IPS-20b (cell line): ENCODE data around the gene NR3C1.

ENCODE experiments used
- H3K27ac ChIP-seq: one replicate; pipeline ENCODE4 v1.5.1; 2013; ENCODE audit warnings: low read length
- H3K27me3 ChIP-seq: 2 replicates; pipeline ENCODE4 v1.6.1; 2013; ENCODE audit warnings: mild to moderate bottlenecking, low read length, inconsistent platforms; ENCODE audit not compliant: insufficient read depth
- H3K36me3 ChIP-seq: 2 replicates; pipeline ENCODE4 v1.6.1; 2013; ENCODE audit warnings: low read depth, mild to moderate bottlenecking, inconsistent platforms, low read length, moderate library complexity; ENCODE audit not compliant: insufficient read depth
- H3K4me1 ChIP-seq: 2 replicates; pipeline ENCODE4 v1.6.1; 2013; ENCODE audit warnings: mild to moderate bottlenecking, control low read depth, inconsistent platforms, low read length, moderate library complexity; ENCODE audit not compliant: insufficient read depth
- H3K4me3 ChIP-seq: 2 replicates; pipeline ENCODE4 v1.5.1; 2013; ENCODE audit warnings: mild to moderate bottlenecking, low read length, inconsistent platforms
- H3K9ac ChIP-seq: 2 replicates; pipeline ENCODE4 v1.6.1; 2013; ENCODE audit warnings: low read depth, mild to moderate bottlenecking, inconsistent platforms, low read length, moderate library complexity
- H3K9me3 ChIP-seq: 2 replicates; pipeline ENCODE4 v1.6.1; 2013; ENCODE audit warnings: mild to moderate bottlenecking, low read depth, low read length, inconsistent platforms; ENCODE audit not compliant: insufficient read depth

The NR3C1 gene

GRCh38 chr5:143261748-143262392, 141.6 kb downstream of the NR3C1 start:
- no peaks in the 10 kb centered on the region for H3K27me3 ChIP-seq
- H3K36me3 ChIP-seq = no peaks in the 10 kb centered on the region
- H3K9ac ChIP-seq = no peak overlapping the region
- H3K4me1 ChIP-seq = no peaks in the 10 kb centered on the region
- no peak overlapping the region for H3K4me3 ChIP-seq
- H3K27ac ChIP-seq = no peak overlapping the region
- no peaks in the 10 kb centered on the region; the same call in 1 of the 2 replicates for H3K9me3 ChIP-seq

DNA sequence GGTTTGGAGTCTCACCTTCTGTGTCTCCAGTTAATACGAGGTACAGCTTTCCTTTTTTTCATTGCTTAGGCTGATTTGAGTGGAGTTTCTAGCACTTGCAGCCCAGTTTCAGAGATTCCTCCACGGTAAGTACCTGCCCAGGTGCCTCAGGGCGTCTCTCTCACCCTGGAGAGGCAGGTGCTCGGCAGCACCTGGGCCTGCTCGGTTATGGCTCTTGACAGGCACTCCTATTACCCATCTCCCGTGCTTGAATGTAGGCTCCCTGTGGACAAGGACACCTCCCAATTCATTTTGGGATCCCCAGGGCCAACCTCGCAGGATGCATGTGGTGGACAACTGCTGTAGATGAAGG, 144.3 kb downstream of the NR3C1 start:
- Histone ChIP-seq H3K27ac (no peak overlapping the region), H3K4me1 (no peaks in the 10 kb centered on the region), H3K9me3 (no peaks in the 10 kb centered on the region), H3K4me3 (no peak overlapping the region), H3K27me3 (no peaks in the 10 kb centered on the region), H3K36me3 (no peaks in the 10 kb centered on the region), H3K9ac (no peak overlapping the region)

GRCh38 chr5:143258559-143259253, 144.8 kb downstream of the NR3C1 start:
- no peaks in the 10 kb centered on the region for H3K27me3 ChIP-seq
- H3K36me3 ChIP-seq = no peaks in the 10 kb centered on the region
- no peak overlapping the region for H3K9ac ChIP-seq
- no peak overlapping the region for H3K27ac ChIP-seq
- H3K4me1 ChIP-seq = no peaks in the 10 kb centered on the region
- H3K4me3 ChIP-seq = no peak overlapping the region
- H3K9me3 ChIP-seq = no peaks in the 10 kb centered on the region

- H3K4me1 ChIP-seq = no peaks in the 10 kb centered on the region
- H3K4me3 ChIP-seq = no peak overlapping the region
- H3K27me3 ChIP-seq = no peaks in the 10 kb centered on the region
- no peak overlapping the region for H3K9ac ChIP-seq
- no peaks in the 10 kb centered on the region for H3K36me3 ChIP-seq
- H3K27ac ChIP-seq = no peak overlapping the region
- no peaks in the 10 kb centered on the region for H3K9me3 ChIP-seq
These were observed 148.7 kb downstream of the NR3C1 start for GRCh38 chr5:143254819-143255218.

DNA sequence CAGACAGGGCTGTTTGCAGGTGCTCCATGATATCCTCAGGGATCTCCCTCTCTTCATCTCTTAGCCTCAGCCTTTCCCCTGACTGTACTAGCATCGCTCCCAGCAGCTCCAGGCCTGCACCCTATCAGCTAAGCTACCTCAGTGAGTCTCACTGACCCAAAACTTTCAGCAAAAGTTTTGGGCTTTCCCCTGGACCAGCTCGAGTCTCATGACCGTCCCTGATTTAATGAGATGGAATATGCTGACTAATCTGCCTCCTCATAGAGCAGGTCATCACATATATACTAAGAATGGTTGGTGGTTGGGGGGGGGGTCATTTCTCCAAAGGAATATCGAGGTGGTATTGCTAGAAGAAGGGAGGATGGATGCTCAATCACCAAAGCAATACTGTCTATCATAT, 151.5 kb downstream of the NR3C1 start:
- H3K4me1 ChIP-seq = no peaks in the 10 kb centered on the region
- no peak overlapping the region for H3K27ac ChIP-seq
- H3K4me3 ChIP-seq = no peak overlapping the region
- H3K9me3 ChIP-seq = no peaks in the 10 kb centered on the region
- no peaks in the 10 kb centered on the region for H3K27me3 ChIP-seq
- H3K36me3 ChIP-seq = no peaks in the 10 kb centered on the region
- H3K9ac ChIP-seq = no peak overlapping the region

- Histone ChIP-seq H3K27me3 (no peaks in the 10 kb centered on the region), H3K4me1 (no peaks in the 10 kb centered on the region), H3K9ac (no peak overlapping the region), H3K27ac (no peak overlapping the region), H3K9me3 (no peaks in the 10 kb centered on the region), H3K36me3 (no peaks in the 10 kb centered on the region), H3K4me3 (no peak overlapping the region)
These were observed 152.3 kb downstream of the NR3C1 start for GRCh38 chr5:143251190-143251589.

DNA sequence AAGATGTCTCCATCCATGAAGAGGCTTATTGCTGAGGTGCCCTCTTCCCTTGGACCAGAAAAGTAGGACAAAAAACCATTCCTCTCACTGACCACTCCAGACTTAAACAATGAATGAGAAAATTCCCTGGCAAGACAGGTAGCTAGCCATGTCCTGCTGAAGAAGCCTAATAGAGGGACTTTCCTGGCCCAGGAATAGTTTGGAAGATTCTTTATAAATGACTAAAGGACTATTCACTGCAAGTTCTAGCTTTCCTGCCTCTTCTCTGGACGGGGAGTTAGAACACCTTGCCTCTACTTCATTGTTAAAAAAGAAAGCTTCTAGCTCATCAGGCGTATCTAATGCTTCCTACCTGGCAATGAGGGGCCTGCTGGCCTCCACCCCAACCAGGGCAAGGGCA, 153.6 kb downstream of the NR3C1 start:
- no peak overlapping the region for H3K27ac ChIP-seq
- no peak overlapping the region for H3K4me3 ChIP-seq
- no peaks in the 10 kb centered on the region for H3K27me3 ChIP-seq
- no peaks in the 10 kb centered on the region for H3K4me1 ChIP-seq
- no peaks in the 10 kb centered on the region for H3K9me3 ChIP-seq
- H3K36me3 ChIP-seq = no peaks in the 10 kb centered on the region
- H3K9ac ChIP-seq = no peak overlapping the region

- Histone ChIP-seq H3K27ac (no peak overlapping the region), H3K4me1 (no peaks in the 10 kb centered on the region), H3K9ac (no peak overlapping the region), H3K9me3 (no peaks in the 10 kb centered on the region), H3K4me3 (no peak overlapping the region), H3K36me3 (no peaks in the 10 kb centered on the region), H3K27me3 (no peaks in the 10 kb centered on the region)
These were observed 154.5 kb downstream of the NR3C1 start for GRCh38 chr5:143248822-143249579.

DNA sequence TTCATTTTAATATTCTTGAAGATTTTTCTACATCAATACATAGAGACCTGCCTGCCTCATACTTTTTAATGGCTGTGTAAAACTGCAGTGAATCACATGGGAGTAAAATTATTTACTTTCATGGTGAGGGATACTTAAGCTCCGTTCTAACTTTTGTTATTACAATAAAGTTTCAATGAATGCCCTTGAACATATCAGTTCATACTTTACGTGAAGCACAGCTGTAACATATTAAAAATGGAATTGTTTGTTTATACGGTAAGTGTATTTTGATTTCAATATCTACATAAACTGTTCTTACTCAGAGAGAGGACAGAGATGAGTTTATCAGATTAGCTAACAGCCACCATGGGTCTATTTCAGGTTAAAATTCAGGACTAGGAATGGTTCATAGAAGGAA, 155.1 kb downstream of the NR3C1 start:
- Histone ChIP-seq H3K27me3 (no peaks in the 10 kb centered on the region), H3K9ac (no peak overlapping the region), H3K4me1 (no peaks in the 10 kb centered on the region), H3K36me3 (no peaks in the 10 kb centered on the region), H3K9me3 (no peaks in the 10 kb centered on the region), H3K27ac (no peak overlapping the region), H3K4me3 (no peak overlapping the region)

DNA sequence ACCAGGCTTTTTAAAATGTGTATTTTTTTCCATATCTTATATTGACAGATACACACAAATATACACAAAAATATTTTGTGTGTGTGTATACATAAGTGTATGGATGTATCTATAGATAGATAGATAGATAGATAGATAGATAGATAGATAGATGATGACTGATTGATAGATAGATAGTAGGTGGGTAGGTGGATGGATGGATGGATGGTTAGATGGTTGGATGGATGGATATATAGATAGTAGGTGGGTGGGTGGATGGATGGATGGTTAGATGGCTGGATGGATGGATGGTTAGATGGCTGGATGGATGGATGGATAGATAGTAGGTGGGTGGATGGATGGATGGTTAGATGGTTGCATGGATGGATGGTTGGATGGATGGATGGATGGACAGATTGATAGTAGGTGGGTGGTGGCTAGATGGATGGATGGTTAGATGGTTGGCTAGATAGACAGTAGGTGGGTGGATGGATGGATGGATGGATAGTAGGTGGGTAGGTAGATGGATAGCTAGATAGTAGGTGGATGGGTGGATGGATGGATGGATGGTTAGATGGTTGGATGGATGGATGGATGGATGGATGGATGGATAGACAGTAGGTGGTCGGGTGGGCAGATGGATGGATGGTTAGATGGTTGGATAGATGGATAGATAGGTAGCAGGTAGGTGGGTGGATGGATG, 156.2 kb downstream of the NR3C1 start:
- Histone ChIP-seq H3K9me3 (no peaks in the 10 kb centered on the region), H3K27ac (no peak overlapping the region), H3K4me1 (no peaks in the 10 kb centered on the region), H3K4me3 (no peak overlapping the region), H3K9ac (no peak overlapping the region), H3K36me3 (no peaks in the 10 kb centered on the region), H3K27me3 (no peaks in the 10 kb centered on the region)

DNA sequence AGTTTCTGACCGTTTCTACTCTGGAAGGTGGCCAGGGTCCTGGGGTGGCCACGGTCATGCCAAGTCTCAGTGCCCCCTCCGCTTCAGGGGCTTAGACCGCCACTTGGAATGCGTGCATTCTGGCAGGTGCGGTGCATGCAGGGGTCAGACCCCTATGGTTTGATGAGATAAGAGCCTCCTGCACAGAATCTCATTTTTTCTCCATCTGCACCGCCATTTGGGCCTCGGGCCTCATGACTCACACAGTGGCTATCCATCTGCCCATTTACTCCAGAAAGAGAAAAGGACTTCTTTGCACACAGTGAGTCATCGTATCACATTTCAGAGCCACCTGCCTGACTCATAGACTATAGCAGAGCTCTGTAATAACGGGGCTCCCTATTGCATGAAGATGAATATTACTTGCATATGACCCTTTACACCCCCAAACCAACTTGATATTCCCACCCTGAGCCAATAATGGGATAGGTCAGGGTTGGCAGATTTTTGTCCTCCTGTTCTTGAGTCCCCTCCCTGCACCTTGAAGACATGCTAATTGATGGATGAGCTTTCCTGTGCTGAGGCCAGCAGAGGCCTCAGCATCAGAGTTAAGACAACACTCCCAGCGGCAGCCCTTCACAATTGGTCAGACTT, 157.4 kb downstream of the NR3C1 start:
- H3K27ac ChIP-seq = no peak overlapping the region
- no peaks in the 10 kb centered on the region for H3K9me3 ChIP-seq
- H3K4me3 ChIP-seq = no peak overlapping the region
- no peak overlapping the region for H3K9ac ChIP-seq
- H3K4me1 ChIP-seq = no peaks in the 10 kb centered on the region
- no peaks in the 10 kb centered on the region for H3K36me3 ChIP-seq
- no peaks in the 10 kb centered on the region for H3K27me3 ChIP-seq
